K562 (cell line): ENCODE results near the gene DDX11. TPM values are rescaled to one million over a fixed set of nuclear protein-coding genes. Genes with fewer than 3 reads are reported as not detected.

ENCODE experiments used
- ATAC-seq: fragments of 200-7000 bp; cut with Tn5 transposase; 3 replicates; pipeline ENCODE4 v1.9.1; 2020; ENCODE audit warnings: moderate library complexity
- BruUV-seq: library from RNA; stranded (reverse); fragments of 400-500 nt; replicated peaks from 2 replicates; lab custom pipeline; 2021; lab: Mats Ljungman, UMichigan
- CTCF ChIA-PET: fragments of 300-600 bp; formaldehyde crosslinking; extraction: SDS; loops from one replicate; lab custom pipeline; 2021; ENCODE audit warnings: low intra/inter-chr PET ratio; lab: Yijun Ruan, JAX
- POLR2A ChIA-PET: fragments of 300-600, 350-650 bp; sonication (Branson Sonifier 250); formaldehyde crosslinking; extraction: SDS; loops from one replicate; lab custom pipeline; 2021; ENCODE audit warnings: antibody characterized with exemption, inconsistent platforms; lab: Yijun Ruan, JAX
- DNase-seq, 4 experiments: peaks; one replicate each; pipeline versions ENCODE4 v3.0.0 to v3.0.0-alpha.2; 2011 to 2018; ENCODE audit warnings: low spot score in 3 of 4, mixed read lengths in 3 of 4; ENCODE audit errors: extremely low read depth in 1 of 4
- FAIRE-seq: peaks from 2 replicates; lab custom pipeline; 2011; peaks lifted over from hg19 to GRCh38; lab: Jason Lieb, UNC
- H2AFZ ChIP-seq: 2 replicates; pipeline ENCODE4 v1.6.0; 2011; ENCODE audit warnings: low read depth, low read length, control low read depth, inconsistent platforms
- H3K27ac ChIP-seq: fragments of 200-600 bp; 3 replicates; pipeline ENCODE4 v1.8.0; 2011; ENCODE audit warnings: low read depth, mild to moderate bottlenecking, control low read depth, inconsistent platforms, low read length, moderate library complexity, mixed read lengths; ENCODE audit errors: extremely low read depth
- H3K27me3 ChIP-seq, 2 experiments: fragments of 300-600 bp in 1 of 2; 2 replicates in 1 of 2; 3 replicates in 1 of 2; pipeline versions ENCODE4 v1.6.0 to v1.8.0; 2011; ENCODE audit warnings: inconsistent platforms in 2 of 2, low read length in 2 of 2, mild to moderate bottlenecking in 1 of 2, mixed read lengths in 1 of 2, moderate library complexity in 1 of 2; ENCODE audit not compliant: control insufficient read depth in 2 of 2, insufficient read depth in 2 of 2
- H3K36me3 ChIP-seq: fragments of 300-600 bp; 3 replicates; pipeline ENCODE4 v1.8.0; 2011; ENCODE audit warnings: mild to moderate bottlenecking, low read length, inconsistent platforms; ENCODE audit not compliant: control insufficient read depth, insufficient read depth
- H3K4me1 ChIP-seq, 2 experiments: fragments of 200-600 bp in 1 of 2; replicated peaks in 1 of 2; 2 replicates in 1 of 2; 3 replicates in 1 of 2; pipeline versions ENCODE4 v1.5.1 to v1.8.0; 2011; ENCODE audit warnings: inconsistent platforms in 2 of 2, low read length in 2 of 2, mild to moderate bottlenecking in 1 of 2, mixed read lengths in 1 of 2, moderate library complexity in 1 of 2; ENCODE audit not compliant: control insufficient read depth in 2 of 2, insufficient read depth in 2 of 2
- H3K4me2 ChIP-seq: 2 replicates; pipeline ENCODE4 v1.6.1; 2011; ENCODE audit warnings: low read length, control low read depth, inconsistent platforms, mixed read lengths; ENCODE audit not compliant: insufficient read depth
- H3K4me3 ChIP-seq: fragments of 200-600 bp; sonication (generic), shearing (Covaris generic); 2 replicates; pipeline ENCODE4 v1.5.1; 2016; ENCODE audit warnings: control low read depth, inconsistent platforms
- H3K79me2 ChIP-seq: fragments of 200-600 bp; 3 replicates; pipeline ENCODE4 v1.8.0; 2011; ENCODE audit warnings: low read length, inconsistent platforms; ENCODE audit not compliant: control insufficient read depth, insufficient read depth
- H3K9ac ChIP-seq, 2 experiments: 2 replicates each; pipeline versions ENCODE4 v1.6.0 to v1.6.1; 2011; ENCODE audit warnings: low read depth in 2 of 2, low read length in 2 of 2, control low read depth in 1 of 2, inconsistent platforms in 1 of 2, mild to moderate bottlenecking in 1 of 2, mixed read lengths in 1 of 2; ENCODE audit not compliant: insufficient read depth in 1 of 2
- H3K9me1 ChIP-seq: one replicate; pipeline ENCODE4 v1.6.0; 2011; ENCODE audit warnings: inconsistent platforms, mild to moderate bottlenecking, low read length, moderate library complexity; ENCODE audit not compliant: control insufficient read depth, insufficient read depth
- H3K9me3 ChIP-seq: replicated peaks from 2 replicates; pipeline ENCODE4 v1.5.1; 2011; ENCODE audit warnings: low read depth, low read length, inconsistent platforms; ENCODE audit not compliant: control insufficient read depth, insufficient read depth
- H4K20me1 ChIP-seq: replicated peaks from 2 replicates; pipeline ENCODE4 v1.6.1; 2011; ENCODE audit warnings: low read length, inconsistent platforms, mixed read lengths; ENCODE audit not compliant: control insufficient read depth, insufficient read depth
- COPS2 ChIP-seq: fragments of 450-650 bp; conservative IDR thresholded peaks from 2 replicates; pipeline ENCODE4 v1.6.1; 2016; ENCODE audit warnings: mild to moderate bottlenecking, moderate library complexity
- HNRNPL ChIP-seq: fragments of 200-400 bp; formaldehyde crosslinking; IDR thresholded peaks from 2 replicates; pipeline ENCODE4 v1.6.1; 2017; ENCODE audit warnings: low read depth, mild to moderate bottlenecking, low read length
- IRF1 ChIP-seq: sonication (generic); formaldehyde crosslinking; IDR thresholded peaks from 2 replicates; pipeline ENCODE4 v1.8.0; 2022; ENCODE audit warnings: missing genetic modification reagents, mild to moderate bottlenecking, borderline replicate concordance
- POLR2G ChIP-seq: fragments of 200-400 bp; formaldehyde crosslinking; IDR thresholded peaks from 2 replicates; pipeline ENCODE4 v1.6.1; 2017; ENCODE audit warnings: low read depth, mild to moderate bottlenecking, antibody characterized with exemption, low read length, moderate library complexity
- ZNF263 ChIP-seq: sonication (generic); formaldehyde crosslinking; IDR thresholded peaks from 2 replicates; pipeline ENCODE4 v1.8.0; 2022; ENCODE audit warnings: mild to moderate bottlenecking, missing genetic modification reagents, borderline replicate concordance
- ZNF324 ChIP-seq: fragments of 250-450 bp; sonication (Bioruptor Pico); IDR thresholded peaks from 2 replicates; pipeline ENCODE4 v1.4.0; 2020; ENCODE audit warnings: mild to moderate bottlenecking
- WGBS: fragments of 100-300 bp; shearing (Covaris generic); methylation state at CpG from one replicate; pipeline ENCODE4 v1.1.6; 2016; ENCODE audit warnings: low coverage, mixed read lengths; ENCODE audit not compliant: insufficient coverage; ENCODE audit errors: missing lambda C conversion rate; 5-methylcytosine and 5-hydroxymethylcytosine counted together
- in situ Hi-C: fragments of 300-500 bp; cut with MboI; formaldehyde crosslinking; loops from 4 replicates; pipeline ENCODE4 v1.15.0; 2018; ENCODE audit warnings: inconsistent platforms, mixed read lengths
- intact Hi-C: fragments of 100-400 bp; cut with micrococcal nuclease; formaldehyde crosslinking; loops from 2 replicates; pipeline ENCODE4 v1.14.2; 2022
- polyA plus RNA-seq, 8 experiments: library from polyadenylated mRNA; depleted of rRNA in 4 of 8; stranded (reverse) in 5 of 8; unstranded in 3 of 8; fragments of >200 nt; fragmentation: Nextera tagmentation in 2 of 8; fragmentation: Illumina TruSeq in 1 of 8; extraction: Ambion mirVana in 2 of 8; extraction: Trizol in 1 of 8; gene quantifications; 2 replicates each; pipeline versions ENCODE4 v1.2.1 to v1.2.3, GENCODE V29; 2011 to 2014; ENCODE audit warnings: inconsistent platforms in 1 of 8, missing spikeins in 1 of 8
- total RNA-seq, 7 experiments: library from RNA; depleted of rRNA in 6 of 7; stranded (reverse); fragments of >200 nt in 6 of 7; fragmentation: Illumina TruSeq in 2 of 7; extraction: Trizol in 2 of 7; gene quantifications; 2 replicates each; pipeline versions ENCODE4 v1.2.1 to v1.2.3, GENCODE V29; 2011 to 2021; ENCODE audit warnings: low replicate concordance in 1 of 7

Gene DDX11
- total and polyA plus RNA-seq, 9 of the 15 experiments (the other 6 are each of a cell fraction or from before 2014, with no cell fraction given), result 3.6 to 93.2 (median 42.5) TPM

GRCh38 chr12:31106101-31106803 is 32.6 kb downstream of the DDX11 start:
- CTCF ChIA-PET, result no interaction called here
- in situ Hi-C loops, result no loop called here

More at GRCh38 chr12:31106101-31106803, 32.6 kb downstream of the DDX11 start:
- H3K79me2 ChIP-seq, result no peaks in the 10 kb centered on the region
- peaks cover 0 to 8% of the 10 kb centered on the region in 2 experiments; a peak in 2 of 5 replicates for H3K27me3 ChIP-seq
- no peaks in the 10 kb centered on the region for H3K9me3 ChIP-seq
- no peak for TF ChIP-seq HNRNPL
- TF ChIP-seq COPS2, result no peak
- 0 out of 2 replicates have a peak, but pooled peaks have one; percentile 30 for TF ChIP-seq POLR2G
- no peak for TF ChIP-seq ZNF324
- TF ChIP-seq ZNF263 (CRISPR knock-in tag), result no peak
- TF ChIP-seq IRF1 (CRISPR knock-in tag), result no peak
- intact Hi-C loops, result no loop called here
- 50% methylated on average over 4 of the region's 10 CpGs for WGBS
- H3K4me2 ChIP-seq, result no peak overlapping the region
- H3K4me3 ChIP-seq, result no peak overlapping the region
- FAIRE-seq, result no peak
- no peaks in the 10 kb centered on the region for H3K4me1 ChIP-seq
- H3K9ac ChIP-seq, result no peak overlapping the region
- H4K20me1 ChIP-seq, result no peaks in the 10 kb centered on the region
- H3K27ac ChIP-seq, result no peak overlapping the region
- H3K36me3 ChIP-seq, result peaks cover 7% of the 10 kb centered on the region; the same call in 1 of the 3 replicates
- no peaks in the 10 kb centered on the region for H3K9me1 ChIP-seq
- no peak overlapping the region for H2AFZ ChIP-seq
- peak; percentile 14; the same call in 2 of the 3 replicates for ATAC-seq
- no peak for DNase-seq
- POLR2A ChIA-PET, result no interaction called here
- BruUV-seq, result no TSS peak
